Smooth muscle cell (in vitro differentiated cells): ENCODE results near the gene NDUFAF8. TPM values are rescaled to one million over a fixed set of nuclear protein-coding genes. Genes with fewer than 3 reads are reported as not detected.

Source experiments
- DNase-seq: peaks from one replicate; lab custom pipeline; 2025; ENCODE audit not compliant: unreplicated experiment; lab: John Stamatoyannopoulos, UW
- H2AFZ ChIP-seq: fragments of 200-600 bp; sonication (generic); 2 replicates; pipeline ENCODE4 v1.6.0; 2016; ENCODE audit warnings: antibody characterized with exemption, low read depth, mild to moderate bottlenecking
- H3F3A ChIP-seq: fragments of 200-600 bp; sonication (generic); 2 replicates; pipeline ENCODE4 v1.6.0; 2017; ENCODE audit warnings: antibody characterized with exemption, low read depth
- H3K27ac ChIP-seq: fragments of 200-600 bp; sonication (generic); 2 replicates; pipeline ENCODE4 v1.5.1; 2016; ENCODE audit warnings: low read depth, mild to moderate bottlenecking
- H3K27me3 ChIP-seq: fragments of 200-600 bp; sonication (generic); 2 replicates; pipeline ENCODE4 v1.6.1; 2016; ENCODE audit warnings: low read depth, mild to moderate bottlenecking
- H3K36me3 ChIP-seq: fragments of 200-600 bp; sonication (generic); 2 replicates; pipeline ENCODE4 v1.5.1; 2016; ENCODE audit warnings: low read depth
- H3K4me1 ChIP-seq: fragments of 200-600 bp; sonication (generic); 2 replicates; pipeline ENCODE4 v1.5.1; 2016; ENCODE audit warnings: low read depth
- H3K4me2 ChIP-seq: fragments of 200-600 bp; sonication (generic); 2 replicates; pipeline ENCODE4 v1.6.0; 2016; ENCODE audit warnings: mild to moderate bottlenecking
- H3K4me3 ChIP-seq: fragments of 200-600 bp; sonication (generic); 2 replicates; pipeline ENCODE4 v1.5.1; 2016; ENCODE audit warnings: mild to moderate bottlenecking
- H3K79me2 ChIP-seq: fragments of 200-600 bp; sonication (generic); 2 replicates; pipeline ENCODE4 v1.6.0; 2016; ENCODE audit warnings: low read depth, mild to moderate bottlenecking
- H3K9ac ChIP-seq: fragments of 200-600 bp; sonication (generic); 2 replicates; pipeline ENCODE4 v1.6.0; 2016; ENCODE audit warnings: low read depth
- H3K9me3 ChIP-seq: fragments of 200-600 bp; sonication (generic); replicated peaks from 2 replicates; pipeline ENCODE4 v1.5.1; 2016; ENCODE audit warnings: low read depth
- H4K20me1 ChIP-seq: fragments of 200-600 bp; sonication (generic); 2 replicates; pipeline ENCODE4 v1.6.0; 2016; ENCODE audit warnings: low read depth
- CTCF ChIP-seq: fragments of 200-600 bp; sonication (generic); IDR thresholded peaks from 2 replicates; pipeline ENCODE4 v1.5.1; 2017; ENCODE audit warnings: borderline replicate concordance, mild to moderate bottlenecking, antibody characterized with exemption; ENCODE audit not compliant: insufficient read depth, poor library complexity, severe bottlenecking
- WGBS: methylation state at CpG from one replicate; pipeline ENCODE4 v1.1.7; 2016; ENCODE audit warnings: low lambda C conversion rate; 5-methylcytosine and 5-hydroxymethylcytosine counted together
- polyA plus RNA-seq: library from polyadenylated mRNA; unstranded; fragments of >200 nt; fragmentation: Nextera tagmentation; extraction: Ambion mirVana; gene quantifications from 2 replicates; pipeline ENCODE4 v1.2.1, GENCODE V29; 2016
- total RNA-seq: library from RNA; depleted of rRNA; stranded (reverse); fragments of >200 nt; gene quantifications from 2 replicates; pipeline ENCODE4 v1.2.3, GENCODE V29; 2014

Gene NDUFAF8
- total and polyA plus RNA-seq, 2 experiments from 2014 or later = 60.6 to 111 TPM

GRCh38 chr17:81217491-81217890 lies 21.6 kb upstream of the NDUFAF8 start:
- Histone ChIP-seq H3K27me3 (no peaks in the 10 kb centered on the region), H3K9ac (no peak overlapping the region), H3K27ac (no peak overlapping the region), H3F3A (no peaks in the 10 kb centered on the region), H3K36me3 (no peaks in the 10 kb centered on the region), H3K4me2 (no peak overlapping the region), H3K79me2 (peaks cover 7% of the 10 kb centered on the region), H4K20me1 (no peaks in the 10 kb centered on the region), H3K4me1 (peaks cover 11% of the 10 kb centered on the region), H3K4me3 (no peak overlapping the region), H2AFZ (no peak overlapping the region), H3K9me3 (no peaks in the 10 kb centered on the region)
- 94% methylated on average over 18 of the region's 18 CpGs for WGBS
- TF ChIP-seq CTCF = no peak
- DNase-seq = no peak

DNA sequence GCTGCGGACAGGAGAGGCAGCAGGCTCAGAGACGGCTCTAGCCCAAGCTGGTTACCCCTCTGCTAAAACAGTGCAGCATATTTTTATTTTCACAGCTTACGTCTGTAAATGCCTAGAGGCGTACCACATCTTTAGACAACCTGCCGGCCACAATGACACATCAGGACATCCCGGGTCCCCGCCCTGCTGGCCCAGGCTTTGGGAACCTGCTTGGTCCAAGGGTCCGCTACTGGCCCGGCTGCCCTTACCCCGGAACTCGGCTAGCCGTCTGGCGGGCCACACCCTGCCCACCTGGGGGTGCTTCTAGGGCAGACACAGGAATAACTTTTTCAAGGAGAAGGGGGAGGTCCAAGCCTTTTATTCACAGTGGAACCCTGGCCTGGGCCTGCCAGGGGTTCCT lies 20.7 kb upstream of the NDUFAF8 start:
- H3K4me3 ChIP-seq = no peak overlapping the region
- H3K36me3 ChIP-seq = no peaks in the 10 kb centered on the region
- no peak overlapping the region for H3K9ac ChIP-seq
- no peak overlapping the region for H3K27ac ChIP-seq
- no peak overlapping the region for H3K4me2 ChIP-seq
- TF ChIP-seq CTCF = no peak
- DNase-seq = no peak
- H3K27me3 ChIP-seq = no peaks in the 10 kb centered on the region
- no peak overlapping the region for H2AFZ ChIP-seq
- peaks cover 7% of the 10 kb centered on the region for H3K79me2 ChIP-seq
- WGBS = 92% methylated on average over 13 of the region's 13 CpGs
- H3K9me3 ChIP-seq = no peaks in the 10 kb centered on the region
- peaks cover 13% of the 10 kb centered on the region for H3K4me1 ChIP-seq
- H4K20me1 ChIP-seq = no peaks in the 10 kb centered on the region
- no peaks in the 10 kb centered on the region for H3F3A ChIP-seq

DNA sequence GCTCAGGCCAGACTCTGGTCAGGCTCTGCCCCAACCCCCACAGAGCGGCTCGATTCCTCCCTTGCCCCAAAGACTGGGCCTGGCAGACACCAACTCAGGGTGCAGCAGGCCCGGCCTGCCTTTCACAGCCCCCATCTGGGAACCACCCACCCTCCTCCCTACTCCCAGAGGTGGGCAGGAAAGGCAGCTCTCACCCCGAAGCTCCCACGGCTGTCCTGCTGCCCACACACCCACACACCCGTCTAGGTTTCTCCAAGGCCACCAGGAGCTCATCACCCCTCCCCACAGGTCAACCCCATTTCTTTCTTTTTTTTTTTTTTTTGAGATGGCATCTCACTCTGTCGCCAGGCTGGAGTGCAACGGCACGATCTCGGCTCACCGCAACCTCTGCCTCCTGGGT lies 20.1 kb upstream of the NDUFAF8 start:
- no peaks in the 10 kb centered on the region for H4K20me1 ChIP-seq
- no peak for DNase-seq
- H3K4me2 ChIP-seq = no peak overlapping the region
- no peak overlapping the region for H3K4me3 ChIP-seq
- H3K27ac ChIP-seq = no peak overlapping the region
- H3K4me1 ChIP-seq = peaks cover 17% of the 10 kb centered on the region
- no peak overlapping the region for H2AFZ ChIP-seq
- TF ChIP-seq CTCF = no peak
- H3K36me3 ChIP-seq = no peaks in the 10 kb centered on the region
- 96% methylated on average over 11 of the region's 11 CpGs for WGBS
- no peaks in the 10 kb centered on the region for H3K9me3 ChIP-seq
- H3K79me2 ChIP-seq = peaks cover 7% of the 10 kb centered on the region
- no peaks in the 10 kb centered on the region for H3F3A ChIP-seq
- H3K27me3 ChIP-seq = no peaks in the 10 kb centered on the region
- no peak overlapping the region for H3K9ac ChIP-seq

DNA sequence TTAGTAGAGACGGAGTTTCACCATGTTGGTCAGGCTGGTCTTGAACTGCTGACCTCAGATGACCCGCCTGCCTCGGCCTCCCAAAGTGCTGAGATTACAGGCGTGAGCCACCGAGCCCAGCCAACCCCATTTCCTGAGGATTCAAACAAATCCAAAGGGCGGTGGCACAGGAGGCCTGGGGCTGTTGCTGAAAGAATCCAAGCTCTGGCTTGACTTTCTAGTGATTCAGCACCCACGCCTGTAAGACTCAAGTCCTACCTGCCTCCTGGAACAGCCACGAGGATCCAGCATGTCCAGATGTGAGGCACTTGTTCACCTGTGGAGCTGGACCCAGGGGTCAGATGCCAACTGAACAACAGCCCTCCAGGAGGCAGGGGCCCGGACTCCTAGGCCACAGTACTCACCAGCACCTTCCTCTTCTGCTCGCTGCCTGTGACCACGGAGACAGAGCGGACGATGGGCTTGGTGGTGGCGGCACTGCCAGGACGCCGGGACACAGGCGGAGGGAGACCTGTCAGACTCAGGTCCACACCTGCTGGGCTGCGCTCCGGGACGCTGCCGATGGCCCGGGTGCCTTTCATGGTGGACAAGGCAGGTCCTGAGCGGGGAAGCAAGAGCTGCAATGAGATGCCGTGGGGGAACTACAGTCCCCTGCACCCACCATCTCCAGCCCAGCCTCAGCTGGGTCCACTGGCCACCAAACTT lies 19.5 kb upstream of the NDUFAF8 start:
- Histone ChIP-seq H3K9ac (no peak overlapping the region), H3F3A (no peaks in the 10 kb centered on the region), H3K9me3 (no peaks in the 10 kb centered on the region), H3K36me3 (no peaks in the 10 kb centered on the region), H2AFZ (no peak overlapping the region), H3K4me3 (no peak overlapping the region), H3K27ac (no peak overlapping the region), H3K4me2 (no peak overlapping the region), H3K27me3 (no peaks in the 10 kb centered on the region), H3K4me1 (peaks cover 17% of the 10 kb centered on the region), H4K20me1 (no peaks in the 10 kb centered on the region), H3K79me2 (peaks cover 7% of the 10 kb centered on the region)
- no peak for DNase-seq
- no peak for TF ChIP-seq CTCF
- WGBS = 98% methylated on average over 24 of the region's 24 CpGs
